ENCODE measurements around the gene GPRIN1.
A peak's percentile ranks its signal among the peaks of the same experiment; 100 is the strongest.

GPRIN1 gene

DNA sequence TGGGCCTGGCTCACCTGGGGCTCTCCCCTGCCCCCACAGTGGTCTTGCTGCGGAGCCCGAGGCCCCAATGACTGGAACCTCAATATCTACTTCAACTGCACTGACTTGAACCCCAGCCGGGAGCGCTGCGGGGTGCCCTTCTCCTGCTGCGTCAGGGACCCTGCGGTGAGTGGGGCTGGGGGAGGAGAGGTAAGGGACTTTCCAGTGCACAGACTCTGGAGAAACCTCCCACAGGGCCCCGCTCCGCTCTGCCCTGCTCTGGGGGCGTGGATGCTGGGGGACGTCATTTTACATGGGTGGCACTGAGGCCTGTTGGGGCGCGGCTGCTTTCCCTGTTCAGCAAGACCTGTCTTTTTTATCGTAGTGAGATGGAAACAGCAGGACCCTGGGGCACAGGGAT is 44.9 kb upstream of the GPRIN1 start:
- no peak for DNase-seq (ENCODE audit: extremely low spot score)
- ChIA-PET POLR2A (no interaction called here), CTCF (no interaction called here)
- TF ChIP-seq ELF4 (IDR thresholded peaks at IDR 0.05) (no peak), LEF1 (IDR thresholded peaks at IDR 0.05; ENCODE audit: borderline replicate concordance) (no peak), FOXA1 (IDR thresholded peaks at IDR 0.05) (no peak), SP1 (IDR thresholded peaks at IDR 0.05) (no peak), ARNT (IDR thresholded peaks at IDR 0.05) (no peak), L3MBTL2 (conservative IDR thresholded peaks at IDR 0.05) (no peak)
- TF ChIP-seq, protein P1, sequence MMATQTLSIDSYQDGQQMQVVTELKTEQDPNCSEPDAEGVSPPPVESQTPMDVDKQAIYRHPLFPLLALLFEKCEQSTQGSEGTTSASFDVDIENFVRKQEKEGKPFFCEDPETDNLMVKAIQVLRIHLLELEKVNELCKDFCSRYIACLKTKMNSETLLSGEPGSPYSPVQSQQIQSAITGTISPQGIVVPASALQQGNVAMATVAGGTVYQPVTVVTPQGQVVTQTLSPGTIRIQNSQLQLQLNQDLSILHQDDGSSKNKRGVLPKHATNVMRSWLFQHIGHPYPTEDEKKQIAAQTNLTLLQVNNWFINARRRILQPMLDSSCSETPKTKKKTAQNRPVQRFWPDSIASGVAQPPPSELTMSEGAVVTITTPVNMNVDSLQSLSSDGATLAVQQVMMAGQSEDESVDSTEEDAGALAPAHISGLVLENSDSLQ (IDR thresholded peaks at IDR 0.05), result no peak

- no peak for DNase-seq (ENCODE audit: extremely low spot score)
- no peak for TF ChIP-seq ARNT (IDR thresholded peaks at IDR 0.05)
- TF ChIP-seq ELF4 (IDR thresholded peaks at IDR 0.05), result no peak
- TF ChIP-seq FOXK2 (IDR thresholded peaks at IDR 0.05), result no peak
- no peak for TF ChIP-seq NFRKB (IDR thresholded peaks at IDR 0.05)
- TF ChIP-seq SUZ12 (IDR thresholded peaks at IDR 0.05), result no peak
- no peak for TF ChIP-seq LEF1 (IDR thresholded peaks at IDR 0.05; ENCODE audit: borderline replicate concordance)
- TF ChIP-seq, protein P1 (IDR thresholded peaks at IDR 0.05), result no peak
- TF ChIP-seq SP1 (IDR thresholded peaks at IDR 0.05), result no peak
- TF ChIP-seq TARDBP (IDR thresholded peaks at IDR 0.05), result no peak
- TF ChIP-seq ZNF384 (IDR thresholded peaks at IDR 0.05), result no peak
- TF ChIP-seq FOXA1 (IDR thresholded peaks at IDR 0.05), result no peak
- TF ChIP-seq L3MBTL2 (conservative IDR thresholded peaks at IDR 0.05), result no peak
- TF ChIP-seq CTBP1 (IDR thresholded peaks at IDR 0.05; ENCODE audit: borderline replicate concordance), result no peak
- TF ChIP-seq HDGF (IDR thresholded peaks at IDR 0.05; ENCODE audit: borderline replicate concordance), result no peak
- no peak for TF ChIP-seq FOXM1 (IDR thresholded peaks at IDR 0.05; ENCODE audit: borderline replicate concordance)
- ChIA-PET POLR2A (no interaction called here), CTCF (no interaction called here)
These were observed 43.7 kb upstream of the GPRIN1 start for GRCh38 chr5:176653401-176654385.

- DNase-seq (ENCODE audit: extremely low spot score), result peak; percentile 42
- ChIA-PET CTCF (interaction anchor here (1.0 kb wide), 1 partner anchor 9 kb away, joined by 6 read pairs; no protein-coding TSS in a partner anchor), POLR2A (no interaction called here)
- no peak for TF ChIP-seq FOXK2 (IDR thresholded peaks at IDR 0.05)
- TF ChIP-seq SUZ12 (IDR thresholded peaks at IDR 0.05), result no peak
- no peak for TF ChIP-seq CTBP1 (IDR thresholded peaks at IDR 0.05; ENCODE audit: borderline replicate concordance)
- no peak for TF ChIP-seq TARDBP (IDR thresholded peaks at IDR 0.05)
- TF ChIP-seq ELF4 (IDR thresholded peaks at IDR 0.05), result no peak
- TF ChIP-seq ZNF384 (IDR thresholded peaks at IDR 0.05), result no peak
- no peak for TF ChIP-seq L3MBTL2 (conservative IDR thresholded peaks at IDR 0.05)
- no peak for TF ChIP-seq HDGF (IDR thresholded peaks at IDR 0.05; ENCODE audit: borderline replicate concordance)
- TF ChIP-seq SP1 (IDR thresholded peaks at IDR 0.05), result no peak
These were observed 42.2 kb upstream of the GPRIN1 start for GRCh38 chr5:176652136-176652535.

DNA sequence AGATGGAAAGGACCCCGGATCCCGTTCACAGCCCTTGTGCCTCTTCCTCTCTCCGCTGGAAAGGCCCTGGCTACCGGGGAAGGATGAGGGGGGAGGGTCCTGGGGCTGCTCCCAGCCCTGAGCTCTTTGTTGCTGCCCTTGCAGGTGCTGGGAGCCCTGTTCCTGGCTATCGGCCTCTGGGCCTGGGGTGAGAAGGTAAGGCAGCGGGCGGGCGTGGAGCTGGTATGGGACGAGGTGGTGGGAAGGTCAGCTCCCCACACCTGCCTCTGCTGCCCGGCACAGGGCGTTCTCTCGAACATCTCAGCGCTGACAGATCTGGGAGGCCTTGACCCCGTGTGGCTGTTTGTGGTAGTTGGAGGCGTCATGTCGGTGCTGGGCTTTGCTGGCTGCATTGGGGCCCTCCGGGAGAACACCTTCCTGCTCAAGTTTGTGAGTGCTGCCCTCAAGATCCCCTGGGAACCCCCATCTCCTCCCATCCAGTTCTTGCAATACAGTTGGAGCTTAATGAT is 41.6 kb upstream of the GPRIN1 start:
- no peak for DNase-seq (ENCODE audit: extremely low spot score)
- CTCF ChIA-PET, result interaction anchor here (1.0 kb wide), 1 partner anchor 9 kb away, joined by 6 read pairs; no protein-coding TSS in a partner anchor
- POLR2A ChIA-PET, result no interaction called here
- no peak for TF ChIP-seq SUZ12 (IDR thresholded peaks at IDR 0.05)
- TF ChIP-seq NFRKB (IDR thresholded peaks at IDR 0.05), result no peak
- no peak for TF ChIP-seq HDGF (IDR thresholded peaks at IDR 0.05; ENCODE audit: borderline replicate concordance)
- no peak for TF ChIP-seq SP1 (IDR thresholded peaks at IDR 0.05)
- TF ChIP-seq BHLHE40 (IDR thresholded peaks at IDR 0.05; ENCODE audit: borderline replicate concordance), result no peak

- POLR2A ChIA-PET, result no interaction called here
- CTCF ChIA-PET, result interaction anchor here (0.9 kb wide), 1 partner anchor 10 kb away, joined by 7 read pairs; no protein-coding TSS in a partner anchor
- DNase-seq (ENCODE audit: extremely low spot score), result no peak
- TF ChIP-seq SP1 (IDR thresholded peaks at IDR 0.05) (no peak), BHLHE40 (IDR thresholded peaks at IDR 0.05; ENCODE audit: borderline replicate concordance) (no peak), FOXM1 (IDR thresholded peaks at IDR 0.05; ENCODE audit: borderline replicate concordance) (no peak), CTBP1 (IDR thresholded peaks at IDR 0.05; ENCODE audit: borderline replicate concordance) (no peak), FOXA1 (IDR thresholded peaks at IDR 0.05) (no peak), SUZ12 (IDR thresholded peaks at IDR 0.05) (no peak), TARDBP (IDR thresholded peaks at IDR 0.05) (no peak), FOXK2 (IDR thresholded peaks at IDR 0.05) (no peak), ELF4 (IDR thresholded peaks at IDR 0.05) (no peak), NFRKB (IDR thresholded peaks at IDR 0.05) (no peak)
These were observed 40.5 kb upstream of the GPRIN1 start for GRCh38 chr5:176650354-176650884.

DNA sequence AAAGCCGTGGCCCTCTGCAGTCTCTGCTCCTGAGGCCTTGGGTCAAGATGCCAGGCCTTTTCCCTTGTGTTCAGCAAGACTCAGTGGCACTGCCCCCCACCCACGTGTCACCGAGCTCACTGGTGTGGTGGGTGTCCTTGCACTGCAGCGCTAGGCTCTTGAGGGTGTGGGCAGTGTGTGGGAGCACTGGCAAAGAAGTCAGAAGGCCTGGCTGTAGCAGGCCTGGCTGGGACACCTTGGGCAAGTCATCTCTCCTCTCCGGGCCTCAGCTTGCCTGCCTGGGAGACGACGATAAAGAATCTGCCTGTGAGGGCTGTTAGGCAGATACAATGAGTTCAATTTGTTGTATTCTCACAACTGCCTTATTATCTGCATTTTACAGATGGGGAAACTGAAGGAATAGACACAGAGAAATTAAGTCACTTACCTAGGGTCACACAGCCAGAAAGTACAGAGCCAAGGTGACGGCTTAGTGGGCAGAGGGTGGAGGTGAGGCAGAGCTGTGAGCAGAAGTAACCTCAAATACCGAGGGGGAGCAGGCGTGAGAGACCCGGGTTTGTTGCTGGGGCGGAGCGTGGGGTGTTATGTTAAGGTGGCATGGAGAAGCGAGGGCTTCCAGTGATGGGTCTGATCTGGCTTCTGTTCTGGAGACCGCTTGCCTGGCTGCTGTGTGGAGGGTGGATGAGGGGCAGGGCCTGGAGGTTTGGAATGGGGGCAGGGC is 38.7 kb upstream of the GPRIN1 start:
- ChIA-PET CTCF (interaction anchor here (0.5 to 2.3 kb wide), 2 partner anchors 9 to 12 kb away, joined by 3 to 12 read pairs; no protein-coding TSS in a partner anchor), POLR2A (interaction anchor here (1.7 kb wide), 1 partner anchor 111 kb away, joined by 5 read pairs; no protein-coding TSS in a partner anchor)
- no peak for TF ChIP-seq FOXM1 (IDR thresholded peaks at IDR 0.05; ENCODE audit: borderline replicate concordance)
- no peak for DNase-seq (ENCODE audit: extremely low spot score)

All from HEK293T (cell line).